Heart left ventricle (tissue), 16 donors: ENCODE measurements around the gene MACF1. TPM values are rescaled to one million over a fixed set of nuclear protein-coding genes. Genes with fewer than 3 reads are reported as not detected.
"Not testable (repeated sequence)": the region's sequence is repeated elsewhere in the genome, so short reads cannot be mapped to it uniquely, and the experiment has no call there.

Experiments used
- ATAC-seq, 4 donors: fragments of 200-7000 bp; cut with Tn5 transposase; one replicate each; pipeline ENCODE4 v1.9.1; 2020 to 2022; ENCODE audit warnings: moderate library complexity in 4 of 4, mild to moderate bottlenecking in 3 of 4, moderate number of reproducible peaks in 1 of 4
- DNase-seq, 5 donors: peaks; one replicate each; pipeline ENCODE4 v3.0.0-alpha.2; 2020
- H3K27ac ChIP-seq, 12 donors: fragments of 200-600 bp; sonication (generic) in 4 of 12; one replicate each; pipeline versions ENCODE4 v1.5.0 to v1.8.0; 2016 to 2022; ENCODE audit warnings: mild to moderate bottlenecking in 2 of 12
- H3K27me3 ChIP-seq, 9 donors: fragments of 200-600 bp; sonication (generic) in 2 of 9; one replicate each; pipeline versions ENCODE4 v1.5.1 to v1.8.0; 2016 to 2022; ENCODE audit warnings: mild to moderate bottlenecking in 3 of 9
- H3K36me3 ChIP-seq, 9 donors: fragments of 200-600 bp; sonication (generic) in 2 of 9; one replicate each; pipeline versions ENCODE4 v1.5.0 to v1.8.0; 2018 to 2022; ENCODE audit warnings: mild to moderate bottlenecking in 2 of 9
- H3K4me1 ChIP-seq, 12 donors: fragments of 200-600 bp; sonication (generic) in 4 of 12; one replicate each; pipeline versions ENCODE4 v1.5.0 to v1.8.0; 2016 to 2022; ENCODE audit warnings: mild to moderate bottlenecking in 3 of 12
- H3K4me3 ChIP-seq, 12 donors: fragments of 200-600 bp; sonication (generic) in 4 of 12; one replicate each; pipeline versions ENCODE4 v1.5.0 to v1.8.0; 2017 to 2022; ENCODE audit warnings: mild to moderate bottlenecking in 9 of 12, moderate library complexity in 4 of 12
- H3K9me3 ChIP-seq, 12 donors: fragments of 200-600 bp; sonication (generic) in 4 of 12; one replicate each; pipeline versions ENCODE4 v1.5.0 to v1.8.0; 2016 to 2022; ENCODE audit warnings: mild to moderate bottlenecking in 1 of 12
- POLR2A ChIP-seq, 2 donors: fragments of 450-650 bp; IDR thresholded peaks; one replicate each; pipeline ENCODE4 v1.6.1; 2017; ENCODE audit warnings: antibody characterized with exemption in 2 of 2, mild to moderate bottlenecking in 2 of 2, moderate library complexity in 2 of 2
- WGBS, 4 donors: extraction: QIAGEN DNeasy Blood & Tissue Kit in 2 of 4; methylation state at CpG; one replicate each; pipeline versions ENCODE4 v1.1.5 to v1.1.7; 2013 to 2018; 5-methylcytosine and 5-hydroxymethylcytosine counted together
- intact Hi-C, 10 donors: fragments of 100-400 bp; cut with DNase I; formaldehyde crosslinking; loops; one replicate each; pipeline versions ENCODE4 v1.11.1 to v1.14.2; 2022
- polyA plus RNA-seq, 2 donors: library from polyadenylated mRNA; stranded (reverse); fragments of 200-250 nt; gene quantifications; one replicate each; pipeline ENCODE4 v1.2.3, GENCODE V29; 2013
- total RNA-seq, 9 donors: library from RNA; depleted of rRNA in 2 of 9; stranded (reverse); fragments of >200 nt in 2 of 9; fragmentation: NEBNext Ultra II Directional in 3 of 9; extraction: Animal tissue kit (Norgen Biotek cat#: 25700) in 3 of 9; gene quantifications; one replicate each; pipeline versions ENCODE4 v1.1.0 to v1.2.4, GENCODE V29; 2016 to 2023
- TF ChIP-seq, protein P1 (sequence below), 12 donors: fragments of 200-600 bp; sonication (generic) in 4 of 12; IDR thresholded peaks; one replicate each; pipeline versions ENCODE4 v1.5.0 to v1.8.0; 2018 to 2022; ENCODE audit warnings: antibody characterized with exemption in 12 of 12, mild to moderate bottlenecking in 5 of 12
- donor health status: ischemic (EF 13 %, LVEDD 7.1; RV severe dilation, severe dysfunction).
- donor health status: healthy with polysubstance abuse.
- donor health status: DM: no; HTN: yes; CAD: no.
- donor health status: DM: no; HTN: no; CAD: no.
- donor health status: ischemic (EF 25% LVEDD 6.9; RV normal size, moderate dysfunction).
- donor health status: ischemic (EF 25% LVEDD 5.7; RV mildly dilated, moderate dysfunction).
- donor health status: healthy.
- donor health status: DM: yes; HTN: yes; CAD: no.
- donor health status: ischemic (EF 35%, LVEDD 5.7; RV mildly dilated, moderate dysfunction).
- donor health status: nonischemic (EF 11% LVEDD 7.7; RV severe dilation, severe dysfunction).
- donor health status: DM: yes; HTN: yes; CAD: no.
- donor health status: PGD.
- donor health status: ischemic (EF 29% LVEDD 5.4; RV normal size, mild dysfunction).
- donor health status: nonischemic (EF 23%, LVEDD 6.1; RV moderate dilation, normal function).

Gene MACF1
- total and polyA plus RNA-seq, 11 donors, result 102 to 436 (median 251) TPM

DNA sequence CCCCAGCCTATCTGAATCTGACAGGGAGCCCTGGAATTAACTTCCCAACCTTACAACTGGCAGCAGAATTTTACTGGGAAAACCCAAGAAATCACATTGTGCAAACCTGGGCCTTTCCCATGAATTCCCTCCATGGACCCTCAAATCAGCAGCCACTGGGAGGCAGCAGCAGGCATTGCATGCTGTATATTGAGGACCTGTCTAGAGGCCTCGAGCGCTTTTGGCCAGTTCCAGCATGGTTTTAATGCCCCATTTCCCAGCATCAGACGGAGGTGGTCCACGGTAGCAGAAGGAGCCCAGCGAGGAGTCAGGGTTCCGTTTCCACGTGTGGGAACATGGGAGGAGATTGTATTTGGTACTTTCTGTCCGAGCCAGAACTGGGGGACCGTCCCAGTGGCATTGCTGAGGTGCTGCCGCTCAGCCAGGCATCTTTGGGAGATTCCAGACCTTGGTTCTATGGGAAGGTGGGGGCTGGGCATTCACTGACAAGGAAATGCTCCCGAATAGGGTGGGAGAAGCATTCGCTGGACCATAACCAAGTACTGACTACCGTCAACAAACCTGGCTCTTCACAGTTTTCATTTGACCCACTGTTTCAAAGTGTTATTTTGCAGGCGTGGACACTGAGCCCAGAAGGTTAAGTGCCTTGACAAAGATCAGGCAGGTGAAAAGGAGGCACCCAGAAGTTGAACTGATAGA is 302.9 kb downstream of the MACF1 start:
- no peaks in the 10 kb centered on the region for H3K36me3 ChIP-seq

DNA sequence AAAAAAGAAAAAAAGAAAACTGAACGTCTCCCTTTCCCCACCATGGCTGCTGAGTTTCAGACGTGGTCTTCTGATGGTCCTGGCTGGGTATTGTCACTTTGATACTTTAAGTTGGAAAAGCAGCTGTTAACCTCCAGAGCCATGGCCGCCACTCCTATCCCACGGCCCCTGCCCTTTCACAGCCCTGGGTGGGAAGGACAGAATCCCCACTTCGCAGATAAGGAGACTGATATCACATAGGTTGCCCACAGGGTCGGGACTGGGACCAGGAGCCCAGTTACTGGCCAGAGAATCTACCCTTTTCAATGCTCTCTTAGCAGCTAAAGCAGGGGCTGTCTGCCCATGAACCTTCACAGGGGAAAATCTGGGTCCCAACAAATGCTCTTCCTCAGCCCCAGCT is 303.8 kb downstream of the MACF1 start:
- H3K36me3 ChIP-seq, result no peaks in the 10 kb centered on the region
- no peaks in the 10 kb centered on the region for H3K9me3 ChIP-seq
- peaks cover 0 to 17% (median 6%) of the 10 kb centered on the region in 12 donors for H3K4me1 ChIP-seq
- no peak for ATAC-seq
- no peak for DNase-seq
- no peak overlapping the region for H3K4me3 ChIP-seq
- 85 to 90% (median 86%) methylated on average over 6 of the region's 6 CpGs for WGBS, 4 donors
- intact Hi-C loops, result no loop called here
- peaks cover 0 to 2% (median 0%) of the 10 kb centered on the region in 9 donors for H3K27me3 ChIP-seq
- peak overlapping the region in 3 of 12 donors; percentile 27 to 68 (median 38) for H3K27ac ChIP-seq
- TF ChIP-seq, protein P1, sequence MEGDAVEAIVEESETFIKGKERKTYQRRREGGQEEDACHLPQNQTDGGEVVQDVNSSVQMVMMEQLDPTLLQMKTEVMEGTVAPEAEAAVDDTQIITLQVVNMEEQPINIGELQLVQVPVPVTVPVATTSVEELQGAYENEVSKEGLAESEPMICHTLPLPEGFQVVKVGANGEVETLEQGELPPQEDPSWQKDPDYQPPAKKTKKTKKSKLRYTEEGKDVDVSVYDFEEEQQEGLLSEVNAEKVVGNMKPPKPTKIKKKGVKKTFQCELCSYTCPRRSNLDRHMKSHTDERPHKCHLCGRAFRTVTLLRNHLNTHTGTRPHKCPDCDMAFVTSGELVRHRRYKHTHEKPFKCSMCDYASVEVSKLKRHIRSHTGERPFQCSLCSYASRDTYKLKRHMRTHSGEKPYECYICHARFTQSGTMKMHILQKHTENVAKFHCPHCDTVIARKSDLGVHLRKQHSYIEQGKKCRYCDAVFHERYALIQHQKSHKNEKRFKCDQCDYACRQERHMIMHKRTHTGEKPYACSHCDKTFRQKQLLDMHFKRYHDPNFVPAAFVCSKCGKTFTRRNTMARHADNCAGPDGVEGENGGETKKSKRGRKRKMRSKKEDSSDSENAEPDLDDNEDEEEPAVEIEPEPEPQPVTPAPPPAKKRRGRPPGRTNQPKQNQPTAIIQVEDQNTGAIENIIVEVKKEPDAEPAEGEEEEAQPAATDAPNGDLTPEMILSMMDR (IDR thresholded peaks at IDR 0.05), result no peak
- TF ChIP-seq POLR2A (IDR thresholded peaks at IDR 0.05), result no peak

More for the DNA sequence above, 302.9 kb downstream of the MACF1 start:
- DNase-seq, result no peak
- ATAC-seq, result no peak
- Histone ChIP-seq H3K9me3 (peaks cover 0 to 2% (median 0%) of the 10 kb centered on the region in 12 donors), H3K4me3 (no peak overlapping the region), H3K27me3 (peaks cover 0 to 2% (median 0%) of the 10 kb centered on the region in 9 donors), H3K27ac (no peak overlapping the region), H3K4me1 (peaks cover 0 to 17% (median 6%) of the 10 kb centered on the region in 12 donors)
- TF ChIP-seq, protein P1 (IDR thresholded peaks at IDR 0.05), result peak in 3 of 12 donors; percentile 8 to 27 (median 24)
- no peak for TF ChIP-seq POLR2A (IDR thresholded peaks at IDR 0.05)
- WGBS, 4 donors, result 84 to 88% (median 87%) methylated on average over 13 to 14 of the region's 14 CpGs
- intact Hi-C loops, result no loop called here

DNA sequence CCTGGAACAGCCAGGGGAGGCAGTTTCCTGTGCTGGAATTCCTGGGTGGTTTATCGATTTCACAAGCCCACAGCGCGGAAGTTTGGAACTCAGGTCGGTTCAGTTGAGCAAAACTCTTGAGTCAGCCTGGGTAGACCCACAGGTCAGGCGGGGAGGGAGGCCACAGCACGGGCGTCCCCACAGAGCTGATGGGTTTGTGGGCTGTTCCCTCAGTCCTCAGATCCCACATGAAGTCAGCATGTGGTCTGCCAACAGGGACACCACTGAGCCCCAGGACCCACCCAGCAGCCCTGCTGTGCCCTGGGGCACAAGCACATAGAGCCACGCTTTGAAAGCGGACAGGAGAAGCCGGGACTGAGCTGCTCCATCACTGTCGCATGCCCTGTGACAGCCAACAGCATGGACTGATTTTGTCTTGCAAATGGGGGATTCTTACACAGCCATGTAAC is 304.4 kb downstream of the MACF1 start:
- TF ChIP-seq, protein P1 (IDR thresholded peaks at IDR 0.05), result no peak
- TF ChIP-seq POLR2A (IDR thresholded peaks at IDR 0.05), result no peak
- Histone ChIP-seq H3K4me3 (no peak overlapping the region), H3K27me3 (peaks cover 0 to 2% (median 0%) of the 10 kb centered on the region in 9 donors), H3K9me3 (no peaks in the 10 kb centered on the region), H3K4me1 (peaks cover 0 to 17% (median 6%) of the 10 kb centered on the region in 12 donors), H3K36me3 (no peaks in the 10 kb centered on the region), H3K27ac (peak overlapping the region in 6 of 12 donors; percentile 6 to 68 (median 40))
- 56 to 81% (median 69%) methylated on average over 9 to 11 of the region's 11 CpGs for WGBS, 4 donors
- DNase-seq (no peak), ATAC-seq (peak in 2 of 4 donors; percentile 14 to 35)
- intact Hi-C loops, result no loop called here

DNA sequence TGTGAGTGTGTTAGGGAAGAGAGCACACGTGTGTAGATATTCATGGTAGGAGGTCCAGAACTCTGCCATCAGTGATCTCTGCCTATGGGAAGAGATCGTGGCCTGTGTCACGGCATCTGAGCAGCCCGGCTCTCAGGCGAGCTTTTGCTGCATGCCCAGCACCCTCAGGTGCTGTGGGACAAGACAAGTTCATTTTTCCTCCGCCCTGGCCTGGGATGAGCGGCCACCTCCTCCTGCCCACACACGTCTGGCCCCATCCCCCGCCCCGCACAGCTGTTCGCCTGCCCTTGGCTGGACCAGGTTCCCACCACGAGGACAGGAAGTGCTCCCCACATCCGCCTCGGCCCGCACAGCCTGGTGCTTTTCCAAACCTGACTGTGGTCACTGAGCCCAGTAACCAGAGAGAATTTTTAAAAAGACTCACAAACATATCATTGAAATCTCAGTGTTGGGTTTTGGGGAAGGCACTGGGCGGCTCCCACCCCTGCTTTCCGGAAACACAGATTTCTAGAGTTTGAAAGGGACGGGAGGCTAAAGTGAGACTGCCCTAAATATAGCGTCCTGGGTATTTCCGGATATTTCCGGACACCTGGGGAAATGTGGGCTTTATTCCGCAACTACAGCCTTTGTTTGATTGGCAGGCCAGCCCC is 305.0 kb downstream of the MACF1 start:
- peaks cover 0 to 17% (median 6%) of the 10 kb centered on the region in 12 donors for H3K4me1 ChIP-seq
- TF ChIP-seq POLR2A (IDR thresholded peaks at IDR 0.05), result no peak
- TF ChIP-seq, protein P1 (IDR thresholded peaks at IDR 0.05), result no peak
- peak; percentile 63 to 77 (median 73) for DNase-seq
- no peaks in the 10 kb centered on the region for H3K9me3 ChIP-seq
- no peaks in the 10 kb centered on the region for H3K36me3 ChIP-seq
- H3K4me3 ChIP-seq, result no peak overlapping the region
- peak in 3 of 4 donors; percentile 72 to 81 (median 81) for ATAC-seq
- WGBS, 4 donors, result 41 to 56% (median 50%) methylated on average over 21 to 22 of the region's 22 CpGs
- intact Hi-C loops, result no loop called here
- H3K27ac ChIP-seq, result peak overlapping the region in 6 of 12 donors; percentile 6 to 68 (median 40)
- peaks cover 0 to 2% (median 0%) of the 10 kb centered on the region in 9 donors for H3K27me3 ChIP-seq

DNA sequence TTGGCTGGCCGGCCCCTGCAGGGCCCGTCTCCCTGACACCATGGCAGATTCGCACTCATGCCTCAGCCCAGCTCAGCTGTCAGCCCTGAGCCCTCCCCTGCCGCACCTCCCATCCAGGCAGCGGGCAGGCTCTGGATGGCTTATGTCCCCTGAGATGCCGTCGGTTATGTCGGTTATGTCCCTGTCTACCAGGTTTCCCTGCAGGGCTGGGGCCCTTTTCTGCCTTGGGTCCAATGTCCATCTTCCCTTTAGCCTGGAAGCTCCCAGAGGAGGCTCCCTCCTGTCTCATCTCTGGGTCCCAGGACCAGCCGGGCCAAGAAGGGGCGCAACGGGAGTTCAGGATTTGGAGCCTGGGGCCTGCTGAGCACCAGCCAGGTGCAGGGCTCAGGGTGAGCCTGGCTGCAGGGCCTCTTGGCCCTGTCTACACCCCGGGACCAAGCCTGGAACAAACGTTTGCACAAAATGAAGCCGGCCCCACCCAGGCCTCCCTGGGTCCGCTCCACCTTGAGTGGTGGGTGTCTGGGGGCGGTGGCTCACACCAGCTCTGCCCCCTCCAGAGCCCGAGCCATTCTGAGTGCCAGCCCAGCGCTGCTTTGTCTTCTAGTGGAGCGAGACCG is 306.2 kb downstream of the MACF1 start:
- H3K27ac ChIP-seq, H3K9me3 ChIP-seq, ATAC-seq, H3K4me3 ChIP-seq, H3K36me3 ChIP-seq, H3K27me3 ChIP-seq, intact Hi-C loops: not testable (repeated sequence)
- H3K4me1 ChIP-seq, result peaks cover 0 to 17% (median 6%) of the 10 kb centered on the region in 12 donors
- DNase-seq, result peak in 1 of 5 donors; percentile 7
- WGBS, 4 donors, result 93 to 96% (median 93%) methylated on average over 8 to 17 of the region's 20 CpGs

DNA sequence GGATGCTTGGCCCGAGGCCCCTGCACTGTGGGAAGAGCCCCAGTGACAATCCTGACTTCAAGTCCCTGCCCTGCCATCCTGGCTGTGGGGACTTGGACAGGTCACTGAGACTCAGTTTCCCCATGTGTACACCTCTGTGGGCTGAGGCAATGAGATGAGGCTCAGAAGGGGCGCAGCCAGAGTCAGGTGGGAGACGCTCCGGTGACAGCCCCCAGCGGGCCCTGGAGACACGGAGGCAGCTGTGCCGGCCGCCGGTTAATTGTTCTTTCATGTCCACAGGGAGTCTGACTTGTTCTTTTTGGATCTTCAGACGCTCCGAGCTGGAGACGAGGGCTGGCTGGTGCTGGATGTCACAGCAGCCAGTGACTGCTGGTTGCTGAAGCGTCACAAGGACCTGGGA is 307.0 kb downstream of the MACF1 start:
- H3K27me3 ChIP-seq, H3K36me3 ChIP-seq, H3K27ac ChIP-seq, H3K9me3 ChIP-seq, intact Hi-C loops, H3K4me3 ChIP-seq, ATAC-seq: not testable (repeated sequence)
- peak in 1 of 5 donors; percentile 4 for DNase-seq
- 78 to 88% (median 82%) methylated on average over 8 of the region's 13 CpGs; no CpG with 5 or more reads in 1 of the 4 donors for WGBS, 4 donors
- peaks cover 0 to 17% (median 6%) of the 10 kb centered on the region in 12 donors for H3K4me1 ChIP-seq
